ENCODE data around the gene PTPRN2. TPM values are rescaled to one million over a fixed set of nuclear protein-coding genes. Genes with fewer than 3 reads are reported as not detected.

Gene PTPRN2
- total RNA-seq, 1 experiment from 2014 or later, result 2.1 TPM

DNA sequence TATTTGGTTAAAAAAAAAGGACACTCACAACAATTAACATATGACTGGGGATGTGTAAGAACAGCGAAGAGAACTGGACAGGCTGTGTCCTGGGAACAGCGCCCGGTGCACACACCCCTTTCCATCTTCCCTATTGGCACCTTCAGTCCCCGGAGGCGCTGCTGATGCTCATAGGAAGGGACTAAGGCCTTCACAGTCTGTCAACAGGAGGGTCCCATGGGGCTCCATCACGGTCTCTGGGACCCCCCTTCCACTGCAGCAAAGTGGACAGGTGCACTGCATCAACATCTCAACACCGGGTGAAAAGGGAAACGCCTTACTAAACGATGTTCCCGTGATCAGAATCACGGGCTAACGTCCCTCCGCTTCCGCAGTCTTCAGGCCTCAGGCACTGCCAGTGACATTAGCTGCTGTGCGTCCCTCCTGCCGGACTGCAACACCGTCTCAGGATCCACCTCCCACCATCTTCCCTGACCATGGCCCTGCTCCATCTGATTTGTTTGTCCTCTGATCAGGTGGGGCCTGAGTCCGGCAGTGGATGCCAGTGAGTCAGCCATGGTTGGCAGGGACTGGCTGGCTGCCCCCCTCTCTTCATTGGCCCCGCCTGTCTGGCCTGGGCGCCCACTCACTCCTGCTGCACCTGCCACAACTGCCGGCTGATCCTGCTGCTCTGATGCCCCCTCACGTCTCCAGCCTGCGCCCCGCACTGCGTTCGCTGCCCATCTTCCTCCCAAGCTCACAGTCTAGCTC lies 636.1 kb downstream of the PTPRN2 start:
- TF ChIP-seq CEBPB (IDR thresholded peaks at IDR 0.05; ENCODE audit: low read depth) (no peak), FOSL1 (IDR thresholded peaks at IDR 0.05; ENCODE audit: low read depth) (no peak), EZH2phosphoT487 (IDR thresholded peaks at IDR 0.05; ENCODE audit: borderline replicate concordance) (no peak), POLR2AphosphoS5 (IDR thresholded peaks at IDR 0.05; ENCODE audit: low read depth, low read length) (no peak)
- TF ChIP-seq, protein P1, sequence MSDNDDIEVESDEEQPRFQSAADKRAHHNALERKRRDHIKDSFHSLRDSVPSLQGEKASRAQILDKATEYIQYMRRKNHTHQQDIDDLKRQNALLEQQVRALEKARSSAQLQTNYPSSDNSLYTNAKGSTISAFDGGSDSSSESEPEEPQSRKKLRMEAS (IDR thresholded peaks at IDR 0.05), result no peak
- TF ChIP-seq, protein P2, sequence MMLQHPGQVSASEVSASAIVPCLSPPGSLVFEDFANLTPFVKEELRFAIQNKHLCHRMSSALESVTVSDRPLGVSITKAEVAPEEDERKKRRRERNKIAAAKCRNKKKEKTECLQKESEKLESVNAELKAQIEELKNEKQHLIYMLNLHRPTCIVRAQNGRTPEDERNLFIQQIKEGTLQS (IDR thresholded peaks at IDR 0.05), result no peak
- TF ChIP-seq, protein P3, sequence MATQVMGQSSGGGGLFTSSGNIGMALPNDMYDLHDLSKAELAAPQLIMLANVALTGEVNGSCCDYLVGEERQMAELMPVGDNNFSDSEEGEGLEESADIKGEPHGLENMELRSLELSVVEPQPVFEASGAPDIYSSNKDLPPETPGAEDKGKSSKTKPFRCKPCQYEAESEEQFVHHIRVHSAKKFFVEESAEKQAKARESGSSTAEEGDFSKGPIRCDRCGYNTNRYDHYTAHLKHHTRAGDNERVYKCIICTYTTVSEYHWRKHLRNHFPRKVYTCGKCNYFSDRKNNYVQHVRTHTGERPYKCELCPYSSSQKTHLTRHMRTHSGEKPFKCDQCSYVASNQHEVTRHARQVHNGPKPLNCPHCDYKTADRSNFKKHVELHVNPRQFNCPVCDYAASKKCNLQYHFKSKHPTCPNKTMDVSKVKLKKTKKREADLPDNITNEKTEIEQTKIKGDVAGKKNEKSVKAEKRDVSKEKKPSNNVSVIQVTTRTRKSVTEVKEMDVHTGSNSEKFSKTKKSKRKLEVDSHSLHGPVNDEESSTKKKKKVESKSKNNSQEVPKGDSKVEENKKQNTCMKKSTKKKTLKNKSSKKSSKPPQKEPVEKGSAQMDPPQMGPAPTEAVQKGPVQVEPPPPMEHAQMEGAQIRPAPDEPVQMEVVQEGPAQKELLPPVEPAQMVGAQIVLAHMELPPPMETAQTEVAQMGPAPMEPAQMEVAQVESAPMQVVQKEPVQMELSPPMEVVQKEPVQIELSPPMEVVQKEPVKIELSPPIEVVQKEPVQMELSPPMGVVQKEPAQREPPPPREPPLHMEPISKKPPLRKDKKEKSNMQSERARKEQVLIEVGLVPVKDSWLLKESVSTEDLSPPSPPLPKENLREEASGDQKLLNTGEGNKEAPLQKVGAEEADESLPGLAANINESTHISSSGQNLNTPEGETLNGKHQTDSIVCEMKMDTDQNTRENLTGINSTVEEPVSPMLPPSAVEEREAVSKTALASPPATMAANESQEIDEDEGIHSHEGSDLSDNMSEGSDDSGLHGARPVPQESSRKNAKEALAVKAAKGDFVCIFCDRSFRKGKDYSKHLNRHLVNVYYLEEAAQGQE (IDR thresholded peaks at IDR 0.05; ENCODE audit: low read depth), result no peak
- H3K9me3 ChIP-seq (ENCODE audit: control insufficient read depth in 1 of 2, insufficient read depth in 1 of 2, low read depth in 1 of 2, low read length in 2 of 2), result peaks cover 0 to 11% of the 10 kb centered on the region in 2 experiments; a peak in 1 of 4 replicates
- 0 out of 2 replicates have a peak, but pooled peaks cover 3% of the 10 kb centered on the region for H3K27me3 ChIP-seq (ENCODE audit: insufficient read depth, low read length)

More for the DNA sequence above, 636.1 kb downstream of the PTPRN2 start:
- RAD21 ChIA-PET (ENCODE audit: low non-redundant PET in 1 of 2, low total read pairs in 2 of 2, uncharacterized antibody in 2 of 2, unreplicated experiment in 2 of 2), result no interaction called here
- peaks cover 2 to 12% of the 10 kb centered on the region in 2 experiments; a peak in 3 of 4 replicates for H3K4me1 ChIP-seq (ENCODE audit: control insufficient read depth in 1 of 2, insufficient read depth in 2 of 2, low read length in 2 of 2)
- no peak overlapping the region for H2AFZ ChIP-seq (ENCODE audit: low read depth, low read length, poor library complexity, severe bottlenecking)
- no peak overlapping the region for H3K4me3 ChIP-seq (replicated peaks in 1 of 2; ENCODE audit: low read depth in 1 of 2, low read length in 2 of 2)
- POLR2A ChIA-PET, result no interaction called here
- no peak overlapping the region for H3K9ac ChIP-seq (ENCODE audit: low read length)
- no peaks in the 10 kb centered on the region for H3K79me2 ChIP-seq (ENCODE audit: insufficient read depth, low read length)
- DNase-seq (ENCODE audit: low read depth, low spot score), result no peak
- BruUV-seq (replicated peaks), result no TSS peak
- H4K20me1 ChIP-seq (ENCODE audit: insufficient read depth), result no peaks in the 10 kb centered on the region
- H3K4me2 ChIP-seq (ENCODE audit: low read length), result no peak overlapping the region
- no peak for ATAC-seq
- H3K27ac ChIP-seq (ENCODE audit: low read depth, low read length), result no peak overlapping the region
- intact Hi-C loops (cut with micrococcal nuclease), result no loop called here
- no peaks in the 10 kb centered on the region for H3K9me2 ChIP-seq (ENCODE audit: insufficient read depth)
- no peaks in the 10 kb centered on the region for H3K36me3 ChIP-seq (ENCODE audit: control insufficient read depth in 1 of 2, insufficient read depth in 2 of 2, low read length in 2 of 2)
- CTCF ChIA-PET, result no interaction called here
